Stromal cell of bone marrow (primary cell): Measurements from ENCODE around the gene VCPKMT.

Experiments
- DNase-seq: peaks from one replicate; pipeline ENCODE4 v3.0.0-alpha.2; 2012; ENCODE audit warnings: low read depth

Gene VCPKMT

GRCh38 chr14:50067723-50068495, 48.5 kb downstream of the VCPKMT start:
- DNase-seq = peak; percentile 50

GRCh38 chr14:50065583-50065982, 50.8 kb downstream of the VCPKMT start:
- no peak for DNase-seq

GRCh38 chr14:50064993-50065392, 51.4 kb downstream of the VCPKMT start:
- DNase-seq = peak; percentile 86

GRCh38 chr14:50063876-50064420, 52.4 kb downstream of the VCPKMT start:
- no peak for DNase-seq

DNA sequence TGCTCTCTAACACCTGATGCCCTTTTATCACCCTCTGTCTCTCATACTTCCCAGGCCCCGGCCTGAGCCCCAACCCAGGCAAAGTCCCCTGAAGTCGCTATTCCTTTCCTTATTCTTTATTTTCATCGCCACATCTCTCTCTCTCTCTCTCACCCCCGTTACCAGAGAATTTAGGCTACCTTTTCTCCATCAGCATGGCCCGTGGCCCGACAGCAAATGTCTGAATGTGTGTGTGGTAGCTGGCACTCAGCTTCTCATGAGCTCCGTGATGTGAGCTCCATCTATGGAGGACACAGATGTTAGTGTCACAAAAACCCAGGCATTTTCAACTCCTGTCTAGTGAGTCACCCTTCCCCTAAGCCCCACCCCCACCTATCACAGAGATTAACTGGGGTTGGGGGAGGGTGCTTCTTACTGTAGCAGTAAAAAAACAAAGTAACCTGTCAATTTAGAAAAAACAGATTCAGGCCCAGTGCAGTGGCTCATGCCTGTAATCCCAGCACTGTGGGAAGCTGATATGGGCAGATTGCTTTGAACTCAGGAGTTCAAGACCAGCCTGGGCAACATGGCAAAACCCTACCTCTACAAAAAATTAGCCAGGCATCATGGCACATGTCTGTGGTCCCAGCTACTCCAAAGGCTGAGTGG, 53.8 kb downstream of the VCPKMT start:
- no peak for DNase-seq

DNA sequence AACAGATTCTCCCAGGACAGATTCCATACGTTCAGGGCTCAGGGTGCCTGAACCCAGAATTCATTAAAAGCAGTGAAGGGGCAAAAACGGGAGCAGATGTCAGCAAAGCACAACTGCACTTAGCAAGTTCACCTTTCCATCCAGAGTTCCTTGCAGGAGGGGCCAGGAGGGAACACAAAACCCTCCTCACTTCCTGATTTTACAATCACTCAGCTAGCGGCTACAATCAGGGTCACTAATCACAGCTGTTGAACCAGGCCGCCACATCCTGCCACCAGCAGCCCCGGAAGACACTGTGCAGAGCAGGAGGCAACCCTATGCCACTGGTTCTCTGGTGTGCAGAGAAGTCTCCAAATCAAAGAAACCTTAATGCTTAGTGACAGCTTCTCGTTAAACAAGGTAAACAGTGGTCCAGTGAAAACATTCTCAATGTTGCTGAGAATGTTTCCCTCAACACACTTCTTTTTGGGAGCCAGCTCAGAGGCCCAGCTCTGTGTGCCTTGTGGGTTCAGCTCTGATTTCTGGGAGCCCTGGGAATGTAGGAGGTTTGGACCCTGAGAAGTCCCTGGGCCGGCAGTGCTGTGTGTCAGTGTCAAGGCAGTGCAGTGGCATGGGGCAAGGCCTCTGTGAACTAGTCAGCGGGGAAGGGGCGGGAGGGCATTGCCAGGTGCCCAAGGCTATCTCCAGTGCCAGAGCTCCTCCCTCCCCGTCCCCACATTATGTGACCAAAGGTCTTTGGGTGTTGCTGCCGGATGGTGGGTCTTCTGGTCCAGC, 54.5 kb downstream of the VCPKMT start:
- DNase-seq = no peak

- peak; percentile 88 for DNase-seq
These were observed 55.3 kb downstream of the VCPKMT start for GRCh38 chr14:50060871-50061663.

GRCh38 chr14:50059763-50060616, 56.4 kb downstream of the VCPKMT start:
- DNase-seq = no peak
